Transverse colon (tissue), 4 donors: ENCODE measurements around the gene ING1.

Experiments
- CTCF ChIP-seq, 5 experiments: fragments of 200-600 bp in 3 of 5; fragments of 450-650 bp in 2 of 5; sonication (generic) in 3 of 5; IDR thresholded peaks; 1 replicate in 2 of 5; 2 replicates in 3 of 5; pipeline ENCODE4 v1.5.1; 2016 to 2017; ENCODE audit warnings: antibody characterized with exemption in 5 of 5, inconsistent platforms in 3 of 5, mild to moderate bottlenecking in 2 of 5, moderate library complexity in 1 of 5
- EP300 ChIP-seq: sonication (generic); formaldehyde crosslinking; IDR thresholded peaks from one replicate; pipeline ENCODE4 v1.6.1; 2017; ENCODE audit warnings: antibody characterized with exemption, low read depth
- POLR2A ChIP-seq: fragments of 450-650 bp; IDR thresholded peaks from one replicate; pipeline ENCODE4 v1.6.1; 2016; ENCODE audit warnings: antibody characterized with exemption, mild to moderate bottlenecking, moderate library complexity
- POLR2AphosphoS5 ChIP-seq, 3 donors: sonication (generic); formaldehyde crosslinking; IDR thresholded peaks; one replicate each; pipeline ENCODE4 v1.6.1; 2016; ENCODE audit warnings: antibody characterized with exemption in 3 of 3

- TF ChIP-seq CTCF (IDR thresholded peaks at IDR 0.05), result no peak
- no peak for TF ChIP-seq POLR2A
- no peak for TF ChIP-seq EP300
- peak in 1 of 3 donors; percentile 36 for TF ChIP-seq POLR2AphosphoS5 (IDR thresholded peaks at IDR 0.05)
Measured at GRCh38 chr13:110713981-110714796, 689 bp downstream of the ING1 start.
